Endodermal cell (in vitro differentiated cells): Measurements from ENCODE around the gene SLC39A13. TPM values are rescaled to one million over a fixed set of nuclear protein-coding genes. Genes with fewer than 3 reads are reported as not detected.

ENCODE experiments used
- DNase-seq: peaks from one replicate; pipeline ENCODE4 v3.0.0-alpha.2; 2017
- H3K27ac ChIP-seq: 2 replicates; pipeline ENCODE4 v1.5.1; 2013; ENCODE audit warnings: mild to moderate bottlenecking, low read depth, low read length, moderate library complexity
- H3K27me3 ChIP-seq: 2 replicates; pipeline ENCODE4 v1.6.1; 2013; ENCODE audit warnings: mild to moderate bottlenecking, low read length, moderate library complexity; ENCODE audit not compliant: insufficient read depth, control insufficient read depth, poor library complexity, severe bottlenecking
- H3K36me3 ChIP-seq: 2 replicates; pipeline ENCODE4 v1.7.0; 2013; ENCODE audit warnings: mild to moderate bottlenecking, low read length, moderate library complexity; ENCODE audit not compliant: control insufficient read depth, insufficient read depth
- H3K4me1 ChIP-seq: one replicate; pipeline ENCODE4 v1.7.0; 2013; ENCODE audit warnings: low read length; ENCODE audit not compliant: control insufficient read depth, insufficient read depth
- H3K4me3 ChIP-seq: 2 replicates; pipeline ENCODE4 v1.5.1; 2013; ENCODE audit warnings: mild to moderate bottlenecking, low read length, moderate library complexity
- H3K9ac ChIP-seq: 2 replicates; pipeline ENCODE4 v1.6.1; 2013; ENCODE audit warnings: mild to moderate bottlenecking, low read length, moderate library complexity; ENCODE audit not compliant: poor library complexity, severe bottlenecking; ENCODE audit errors: extremely low read depth
- H3K9me3 ChIP-seq: 2 replicates; pipeline ENCODE4 v1.6.1; 2013; ENCODE audit warnings: mild to moderate bottlenecking, low read length, moderate library complexity; ENCODE audit not compliant: control insufficient read depth
- H3K27ac Mint-ChIP-seq: 2 replicates; pipeline ENCODE4 v1.8.0; 2020; ENCODE audit warnings: mixed read lengths
- H3K27me3 Mint-ChIP-seq: 2 replicates; pipeline ENCODE4 v1.8.0; 2021; ENCODE audit warnings: mild to moderate bottlenecking, mixed read lengths; ENCODE audit not compliant: insufficient read depth
- H3K36me3 Mint-ChIP-seq: 2 replicates; pipeline ENCODE4 v1.8.0; 2020; ENCODE audit warnings: low read depth, mixed read lengths
- H3K4me1 Mint-ChIP-seq: 2 replicates; pipeline ENCODE4 v1.8.0; 2020; ENCODE audit warnings: mixed read lengths
- H3K4me3 Mint-ChIP-seq: 2 replicates; pipeline ENCODE4 v1.8.0; 2020; ENCODE audit warnings: mild to moderate bottlenecking, moderate library complexity, mixed read lengths
- H3K9me3 Mint-ChIP-seq: 2 replicates; pipeline ENCODE4 v1.8.0; 2020; ENCODE audit warnings: mild to moderate bottlenecking, mixed read lengths
- CTCF ChIP-seq: fragments of 200-600 bp; sonication (generic); conservative IDR thresholded peaks from 2 replicates; pipeline ENCODE4 v1.5.0; 2021; ENCODE audit warnings: antibody characterized with exemption, mild to moderate bottlenecking
- WGBS, 2 experiments: methylation state at CpG; one replicate each; pipeline versions ENCODE4 v1.1.5 to v1.1.7; 2013; ENCODE audit warnings: missing lambda C conversion rate in 2 of 2, mixed read lengths in 1 of 2; ENCODE audit not compliant: insufficient coverage in 1 of 2, insufficient read length in 1 of 2; 5-methylcytosine and 5-hydroxymethylcytosine counted together
- microRNA-seq: library from miRNA; unstranded; fragments of <30 nt; microRNA quantifications from one replicate; pipeline ENCODE4 v1.2.0, GENCODE V29; 2020; ENCODE audit warnings: borderline microRNAs expressed
- total RNA-seq, 2 donors: library from RNA; stranded (reverse); fragmentation: NEBNext Ultra II Directional in 1 of 2; extraction: Animal tissue kit (Norgen Biotek cat#: 25700) in 1 of 2; gene quantifications; 2 replicates in 1 of 2; 3 replicates in 1 of 2; pipeline ENCODE4 v1.2.1, GENCODE V29; 2021

Gene SLC39A13
- total RNA-seq, 2 donors from 2014 or later, result 34.7 to 40.4 TPM

GRCh38 chr11:47461876-47462275 is 53.5 kb downstream of the SLC39A13 start:
- Histone ChIP-seq H3K4me1 (no peaks in the 10 kb centered on the region), H3K9me3 (no peaks in the 10 kb centered on the region), H3K27me3 (no peaks in the 10 kb centered on the region), H3K9ac (no peak overlapping the region), H3K36me3 (peaks cover 55% of the 10 kb centered on the region), H3K4me3 (no peak overlapping the region), H3K27ac (no peak overlapping the region)
- Mint-ChIP-seq H3K4me1 (peaks cover 2% of the 10 kb centered on the region), H3K9me3 (no peaks in the 10 kb centered on the region), H3K27me3 (no peaks in the 10 kb centered on the region), H3K27ac (peak overlapping the region; percentile 48), H3K4me3 (no peak overlapping the region), H3K36me3 (peaks cover 46% of the 10 kb centered on the region)
- TF ChIP-seq CTCF, result no peak
- DNase-seq, result no peak
- WGBS, 2 experiments, result 96 to 97% methylated on average over 4 to 5 of the region's 7 CpGs

GRCh38 chr11:47464483-47464882 is 56.1 kb downstream of the SLC39A13 start:
- peaks cover 58% of the 10 kb centered on the region for H3K36me3 Mint-ChIP-seq
- Histone ChIP-seq H3K9ac (no peak overlapping the region), H3K4me3 (no peak overlapping the region), H3K27me3 (no peaks in the 10 kb centered on the region), H3K27ac (no peak overlapping the region), H3K36me3 (peaks cover 81% of the 10 kb centered on the region), H3K9me3 (no peaks in the 10 kb centered on the region), H3K4me1 (peaks cover 10% of the 10 kb centered on the region)
- H3K4me3 Mint-ChIP-seq, result no peak overlapping the region
- H3K4me1 Mint-ChIP-seq, result peaks cover 26% of the 10 kb centered on the region
- peak; percentile 59 for DNase-seq
- H3K27me3 Mint-ChIP-seq, result no peaks in the 10 kb centered on the region
- H3K27ac Mint-ChIP-seq, result peak overlapping the region; percentile 66
- TF ChIP-seq CTCF, result no peak
- WGBS, 2 experiments, result 92% methylated on average over 5 of the region's 5 CpGs; no CpG with 5 or more reads in 1 of the 2 experiments
- H3K9me3 Mint-ChIP-seq, result no peaks in the 10 kb centered on the region

Small RNA genes within 50 kb of the gene (microRNA-seq; reads per million reads assigned to microRNA genes)
- not detected for gene MIR4487

Other genes with a start within 250 kb of the SLC39A13 start
- 10 to 100 TPM; 84.6 to 86.0 TPM for gene ARFGAP2, start 231.7 kb upstream of the SLC39A13 start, total RNA-seq
- 10 to 100 TPM; 48.0 to 66.6 TPM for gene PACSIN3, start 222.2 kb upstream of the SLC39A13 start, total RNA-seq
- gene DDB2, start 193.6 kb upstream of the SLC39A13 start, total RNA-seq, result 10 to 100 TPM; 20.9 to 31.2 TPM
- gene ACP2, start 159.8 kb upstream of the SLC39A13 start, total RNA-seq, result 10 to 100 TPM; 42.9 to 45.9 TPM
- gene NR1H3, start 150.6 kb upstream of the SLC39A13 start, total RNA-seq, result 10 to 100 TPM; 29.4 to 34.6 TPM
- 10 to 100 TPM; 30.2 to 36.0 TPM for gene MADD, start 138.5 kb upstream of the SLC39A13 start, total RNA-seq
- under 1 TPM in 1 of 2 donors, not detected in 1; 0.07 TPM for gene MYBPC3, start 55.9 kb upstream of the SLC39A13 start, total RNA-seq
- not detected for gene SPI1, start 30.0 kb upstream of the SLC39A13 start, total RNA-seq
- gene PSMC3, start 17.8 kb downstream of the SLC39A13 start, total RNA-seq, result 100 to 1,000 TPM; 152 to 175 TPM
- gene RAPSN, start 40.5 kb downstream of the SLC39A13 start, total RNA-seq, result under 1 TPM; 0.40 to 0.64 TPM
- 100 to 1,000 TPM; 202 to 205 TPM for gene CELF1, start 144.5 kb downstream of the SLC39A13 start, total RNA-seq
- 10 to 100 TPM; 55.8 to 65.0 TPM for gene PTPMT1, start 157.0 kb downstream of the SLC39A13 start, total RNA-seq
- gene KBTBD4, start 170.4 kb downstream of the SLC39A13 start, total RNA-seq, result 10 to 100 TPM; 13.7 to 14.8 TPM
- gene NDUFS3, start 170.5 kb downstream of the SLC39A13 start, total RNA-seq, result 100 to 1,000 TPM; 104 to 106 TPM
- under 1 TPM in 1 of 2 donors, not detected in 1; 0.20 TPM for gene FAM180B, start 178.1 kb downstream of the SLC39A13 start, total RNA-seq
- 10 to 100 TPM in 1 of 2 donors, 1 to 10 TPM in 1; 6.9 to 10.5 TPM for gene C1QTNF4, start 185.8 kb downstream of the SLC39A13 start, total RNA-seq
- gene MTCH2, start 234.0 kb downstream of the SLC39A13 start, total RNA-seq, result 100 to 1,000 TPM; 123 to 147 TPM